GF-D8 (cell line): ENCODE measurements around the gene CMSS1.
A peak's percentile ranks its signal among the peaks of the same experiment; 100 is the strongest.

ENCODE experiments used
- DNase-seq: peaks from one replicate; lab custom pipeline; 2025; lab: John Stamatoyannopoulos, UW

CMSS1 gene

DNA sequence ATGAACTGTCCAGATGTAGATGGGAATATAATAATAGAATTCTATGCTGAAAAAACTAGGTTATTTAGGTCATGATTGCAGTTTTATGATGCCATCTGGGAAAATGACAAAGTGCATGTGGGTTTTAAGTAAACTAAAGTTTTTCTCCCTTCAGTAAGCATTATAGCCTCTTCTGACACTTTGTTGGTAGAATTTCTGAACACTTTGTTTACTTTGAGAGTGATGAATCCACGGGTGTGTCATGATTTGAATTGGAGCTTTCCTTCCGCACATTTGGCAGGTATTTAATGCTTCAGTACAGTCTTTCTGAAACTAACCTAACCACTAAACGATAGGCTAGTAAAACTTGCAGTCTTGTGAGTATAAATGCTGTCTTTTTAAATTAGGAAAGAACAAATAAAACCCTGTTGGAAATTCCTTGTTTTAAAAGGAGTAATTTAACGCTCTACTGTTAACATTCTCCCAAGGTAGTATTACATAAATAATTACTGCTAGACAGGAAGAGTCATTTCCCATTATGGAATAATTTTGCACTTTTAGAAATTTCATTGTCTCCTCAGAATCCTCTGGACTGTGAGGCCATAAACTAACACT lies 289.7 kb downstream of the CMSS1 start:
- DNase-seq: no peak

GRCh38 chr3:100108464-100109079 lies 290.9 kb downstream of the CMSS1 start:
- DNase-seq: no peak

GRCh38 chr3:100110162-100110561 lies 292.5 kb downstream of the CMSS1 start:
- no peak for DNase-seq

GRCh38 chr3:100111728-100112127 lies 294.1 kb downstream of the CMSS1 start:
- DNase-seq: no peak

GRCh38 chr3:100113723-100114412 lies 296.2 kb downstream of the CMSS1 start:
- DNase-seq: no peak

DNA sequence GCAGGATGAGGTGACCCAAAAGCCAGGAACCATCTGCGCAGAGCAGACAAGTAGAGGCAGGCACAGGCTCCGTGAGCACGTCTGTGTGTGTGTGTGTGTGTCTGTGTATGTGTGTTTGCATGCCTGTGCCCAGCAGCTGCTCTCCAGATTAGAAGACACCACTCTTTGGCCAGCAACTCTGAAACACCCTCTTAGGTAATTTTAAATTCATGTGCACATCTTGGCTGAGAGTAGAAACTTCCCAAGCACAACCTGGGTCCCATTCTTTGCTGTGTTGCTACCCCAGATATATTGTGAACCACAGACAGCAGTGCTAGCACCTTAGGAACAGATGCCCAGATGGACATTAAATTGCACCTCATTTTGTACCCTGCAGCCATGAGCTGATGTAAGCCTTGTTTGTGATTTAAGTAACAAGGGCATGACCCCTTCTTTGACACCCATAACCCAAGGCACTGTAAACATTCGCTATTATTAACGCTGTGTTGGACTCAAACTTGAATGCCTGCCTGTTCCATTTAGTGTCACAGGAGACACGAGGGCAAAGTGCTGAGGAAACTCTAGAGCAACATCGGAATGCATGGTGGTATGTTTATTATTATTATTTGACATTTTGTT lies 296.9 kb downstream of the CMSS1 start, which contains the start of gene FILIP1L:
Gene FILIP1L, minus strand, starts transcription at position 89 of the 618 bp plus-strand sequence.
- no peak for DNase-seq

GRCh38 chr3:100117093-100117492 lies 299.4 kb downstream of the CMSS1 start:
- no peak for DNase-seq

DNA sequence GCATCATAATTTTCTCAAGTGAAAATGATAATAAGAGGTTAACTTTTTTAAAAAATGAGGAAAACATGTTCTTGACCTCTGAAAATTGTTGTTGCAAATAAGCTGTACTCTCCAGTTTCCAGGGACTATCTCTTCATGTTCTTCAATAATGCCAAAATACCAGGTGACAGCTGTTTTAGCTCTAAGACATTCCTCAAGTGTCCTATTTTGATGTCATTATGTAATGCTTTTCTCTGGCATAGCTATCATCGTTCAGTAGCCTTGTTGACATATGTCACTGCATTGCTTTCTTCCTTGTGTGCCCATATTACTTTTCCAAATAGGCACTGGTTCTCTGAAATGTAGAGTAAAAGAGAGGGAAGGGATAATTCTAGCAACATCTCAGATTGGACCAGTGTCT lies 302.4 kb downstream of the CMSS1 start:
- no peak for DNase-seq

DNA sequence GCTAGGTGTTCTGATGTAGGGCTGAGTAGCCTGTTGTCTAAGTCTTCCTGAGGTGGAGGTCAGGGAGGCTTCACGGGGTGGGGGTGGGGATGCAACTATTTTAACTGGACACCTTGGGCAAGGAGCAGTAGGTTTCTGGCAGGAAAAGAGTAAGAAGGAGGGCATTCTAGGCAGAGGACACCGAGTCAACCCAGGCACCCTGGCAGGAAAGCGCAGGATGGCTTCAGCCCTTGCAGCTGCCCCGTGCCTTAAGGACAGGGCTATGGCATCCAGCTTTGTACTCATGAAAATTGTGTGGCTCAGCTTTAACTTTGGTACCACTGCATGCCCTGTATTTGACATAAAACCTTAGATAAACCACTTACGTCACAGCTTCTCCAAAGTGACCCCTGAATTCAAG lies 303.0 kb downstream of the CMSS1 start:
- no peak for DNase-seq

GRCh38 chr3:100122321-100122720 lies 304.7 kb downstream of the CMSS1 start:
- no peak for DNase-seq

DNA sequence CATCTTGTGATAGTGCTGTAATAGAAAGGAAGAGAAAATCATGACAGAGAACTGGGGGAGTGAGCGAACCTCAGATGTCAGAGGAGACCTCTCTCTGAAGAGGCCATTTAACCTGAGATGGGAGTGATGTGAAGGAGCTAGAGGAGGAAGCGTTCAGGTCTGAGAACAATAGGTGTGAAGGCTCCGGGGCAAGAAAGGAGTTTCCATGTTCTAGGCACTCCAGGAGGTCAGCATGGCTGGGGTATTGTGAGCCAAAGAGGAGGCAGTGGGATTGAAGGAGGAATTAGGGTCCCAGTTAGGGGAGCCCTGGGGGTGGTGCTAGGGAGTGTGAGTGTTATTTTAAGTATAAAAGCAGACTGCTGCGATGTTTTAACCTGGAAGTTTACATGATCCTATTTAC lies 305.4 kb downstream of the CMSS1 start:
- DNase-seq: no peak

- DNase-seq: no peak
Observed at GRCh38 chr3:100124201-100124761, 306.6 kb downstream of the CMSS1 start.

GRCh38 chr3:100125161-100125938 lies 307.7 kb downstream of the CMSS1 start:
- DNase-seq: no peak

DNA sequence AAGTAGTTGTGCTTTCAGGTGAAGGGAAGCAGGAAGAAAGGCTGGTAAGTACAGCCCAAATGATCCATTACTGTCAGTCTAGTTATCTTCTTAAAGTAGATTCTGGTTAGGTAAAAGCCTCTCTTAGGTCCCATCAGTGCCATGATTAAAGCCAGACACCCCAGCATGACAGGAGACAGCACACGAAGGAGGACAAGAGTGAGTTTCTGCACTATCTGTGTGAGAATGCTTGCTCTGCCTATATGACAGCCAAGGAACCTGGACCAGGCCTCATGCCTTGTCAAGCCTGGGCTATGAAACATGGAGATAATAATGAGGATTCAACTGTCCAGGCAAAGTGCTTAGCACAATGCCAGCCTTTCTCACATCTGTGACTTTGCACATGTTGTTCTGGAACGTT lies 310.1 kb downstream of the CMSS1 start:
- DNase-seq: no peak

DNA sequence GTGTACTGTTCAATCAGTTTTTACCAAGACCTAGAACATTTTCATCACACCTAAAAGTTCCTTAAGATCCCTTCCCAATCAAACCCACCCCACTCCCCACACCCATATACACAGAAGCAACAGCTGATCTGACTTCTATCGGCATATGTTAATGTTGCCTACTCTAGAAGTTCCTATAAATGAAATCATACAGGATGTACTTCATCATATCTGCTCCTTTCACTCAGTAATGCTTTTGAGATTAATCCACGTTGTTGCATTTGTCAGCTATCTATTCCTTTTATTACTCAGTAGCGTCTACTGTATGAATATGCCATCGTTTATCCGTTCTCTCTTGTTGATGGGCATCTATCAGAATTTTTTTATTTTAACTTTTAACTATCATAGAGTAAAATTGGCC lies 310.9 kb downstream of the CMSS1 start:
- no peak for DNase-seq

GRCh38 chr3:100129941-100130340 lies 312.3 kb downstream of the CMSS1 start:
- peak; percentile 54 for DNase-seq

GRCh38 chr3:100131241-100131640 lies 313.6 kb downstream of the CMSS1 start:
- no peak for DNase-seq

GRCh38 chr3:100136921-100137320 lies 319.3 kb downstream of the CMSS1 start:
- DNase-seq: no peak

DNA sequence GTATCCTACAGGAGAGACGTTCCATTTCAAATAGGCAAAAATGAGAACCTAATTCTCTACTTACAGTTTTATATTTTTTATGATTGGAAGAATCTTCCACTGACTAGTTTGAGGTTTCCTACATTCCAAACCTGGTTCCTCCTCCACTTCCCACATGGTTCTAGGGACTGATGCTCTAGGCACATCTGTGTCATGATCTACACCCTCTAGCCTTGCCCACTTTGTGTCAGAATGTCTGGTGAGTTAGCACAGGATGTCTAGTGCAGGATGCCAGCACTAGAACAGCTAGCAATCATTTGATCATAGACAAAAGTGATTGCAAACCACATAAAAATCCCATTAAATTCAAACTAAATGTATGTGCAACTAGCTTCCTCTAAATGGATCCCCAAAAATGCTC lies 323.3 kb downstream of the CMSS1 start:
- no peak for DNase-seq

DNA sequence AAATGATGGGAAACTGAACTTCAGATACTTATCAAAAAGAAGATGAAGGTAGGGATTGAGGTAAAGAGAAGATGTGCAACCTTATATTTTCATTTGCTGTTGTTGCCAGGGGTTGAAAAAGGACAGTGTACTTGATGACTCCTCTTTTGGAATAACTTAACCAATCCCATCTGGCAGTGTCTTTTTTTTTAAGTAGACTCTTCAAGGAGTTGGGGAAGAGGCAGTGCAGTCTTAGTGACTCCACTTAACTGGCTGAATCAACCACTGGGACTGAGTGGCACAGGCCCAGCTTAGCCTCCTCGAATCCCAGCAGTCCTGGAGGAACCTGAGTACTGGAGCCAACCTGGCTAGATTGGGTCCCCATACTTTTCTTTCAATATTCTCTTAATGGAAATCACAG lies 323.9 kb downstream of the CMSS1 start:
- DNase-seq: no peak

GRCh38 chr3:100144255-100144866 lies 326.7 kb downstream of the CMSS1 start:
- DNase-seq: peak; percentile 16
